ENCODE data around the gene TBC1D21.

TBC1D21 gene, protein sequence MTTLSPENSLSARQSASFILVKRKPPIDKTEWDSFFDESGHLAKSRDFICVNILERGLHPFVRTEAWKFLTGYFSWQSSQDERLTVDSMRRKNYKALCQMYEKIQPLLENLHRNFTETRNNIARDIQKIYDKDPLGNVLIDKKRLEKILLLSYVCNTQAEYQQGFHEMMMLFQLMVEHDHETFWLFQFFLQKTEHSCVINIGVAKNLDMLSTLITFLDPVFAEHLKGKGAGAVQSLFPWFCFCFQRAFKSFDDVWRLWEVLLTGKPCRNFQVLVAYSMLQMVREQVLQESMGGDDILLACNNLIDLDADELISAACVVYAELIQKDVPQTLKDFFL

DNA sequence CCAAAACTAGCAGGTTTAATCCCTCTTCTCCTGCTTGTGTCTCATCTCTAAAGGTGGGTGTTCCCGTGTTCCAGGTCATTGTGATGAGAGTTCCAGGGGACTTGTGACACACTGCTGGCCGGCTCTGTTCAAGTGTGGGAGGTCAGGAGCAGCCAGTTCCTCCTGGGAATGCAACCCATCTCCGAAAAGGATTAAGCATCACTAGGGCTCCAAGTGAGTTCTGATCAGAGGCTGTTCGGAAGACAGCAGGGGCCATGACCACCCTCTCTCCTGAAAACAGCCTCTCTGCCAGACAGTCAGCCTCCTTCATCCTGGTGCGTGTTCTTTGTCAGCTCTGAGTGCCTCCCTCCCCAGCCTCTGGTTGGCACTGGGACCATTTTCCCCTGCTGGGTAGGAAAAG is at the start of gene TBC1D21:
TSS of gene TBC1D21 (plus strand) at position 109 of the 400 bp plus-strand sequence. CDS start at position 255, 146 bp downstream.
- no peak within 1 kb of the TSS for H3K4me3 ChIP-seq (ENCODE audit: low read depth, low read length)

DNA sequence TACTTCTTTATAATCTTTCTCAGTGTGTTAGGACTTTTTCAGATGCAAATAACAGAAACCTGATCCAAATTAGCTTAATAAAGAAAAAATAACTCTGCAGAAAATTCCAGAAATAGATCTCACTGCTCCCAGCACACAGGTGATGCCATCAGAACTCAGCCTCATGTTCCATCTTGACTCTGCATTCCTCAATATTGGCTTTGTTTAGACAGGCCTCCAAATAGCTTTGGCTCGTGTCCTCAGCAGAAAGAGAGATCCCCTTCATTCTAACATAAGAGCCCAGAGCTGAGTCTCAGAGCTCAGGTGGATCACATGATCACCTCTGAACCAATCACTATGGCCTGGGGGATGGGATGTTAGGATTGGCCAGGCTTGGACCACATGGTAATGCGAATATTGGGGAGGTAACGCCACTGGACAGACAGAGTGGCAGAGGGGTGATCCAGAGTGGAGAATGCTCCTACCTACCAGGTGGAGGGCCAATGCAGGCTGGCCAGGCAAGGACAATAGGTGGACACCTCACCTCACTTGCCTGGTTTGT is 46.6 kb upstream of the TBC1D21 start:
- no peak overlapping the region for H3K4me3 ChIP-seq (ENCODE audit: low read depth, low read length)

DNA sequence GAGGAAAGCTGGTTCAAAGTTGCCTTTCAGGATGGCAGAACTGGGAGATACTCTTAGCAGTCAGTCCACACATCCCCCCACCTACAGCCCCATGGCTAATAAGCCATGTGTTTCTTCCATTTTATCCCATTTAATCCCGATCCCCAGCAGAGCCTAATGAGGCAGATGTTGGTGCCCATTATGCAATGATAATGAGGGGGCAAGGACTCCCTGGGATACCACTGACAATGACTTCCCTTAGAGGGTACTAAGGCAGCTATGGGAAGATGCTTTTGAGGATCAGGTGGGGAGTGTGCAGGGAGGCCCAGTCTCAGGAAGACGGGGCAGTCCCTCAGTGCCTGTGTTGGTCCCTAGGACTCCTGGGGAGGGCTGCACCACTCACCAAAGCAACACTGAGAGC is 43.8 kb upstream of the TBC1D21 start:
- no peak overlapping the region for H3K4me3 ChIP-seq (ENCODE audit: low read depth, low read length)

DNA sequence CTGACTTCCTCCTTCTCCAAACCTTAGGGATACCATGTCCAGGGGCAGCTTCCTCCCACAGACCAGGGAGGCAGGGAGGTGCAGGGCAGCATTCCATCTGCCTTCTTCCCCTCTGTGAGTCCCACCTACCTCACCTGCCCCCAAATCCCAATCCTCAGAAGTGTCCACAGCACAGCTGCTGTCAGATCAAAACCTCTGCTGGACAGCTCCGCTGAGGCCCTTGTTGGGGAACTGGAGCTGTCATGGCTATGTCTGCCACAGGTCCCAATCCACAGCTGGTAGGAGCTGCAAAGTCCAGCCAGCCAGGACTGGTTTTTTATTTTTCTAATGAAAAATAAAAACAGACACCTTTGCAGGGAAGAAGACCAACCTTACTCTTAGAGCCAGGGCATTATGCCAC is 40.7 kb upstream of the TBC1D21 start:
- H3K4me3 ChIP-seq (ENCODE audit: low read depth, low read length), result no peak overlapping the region

DNA sequence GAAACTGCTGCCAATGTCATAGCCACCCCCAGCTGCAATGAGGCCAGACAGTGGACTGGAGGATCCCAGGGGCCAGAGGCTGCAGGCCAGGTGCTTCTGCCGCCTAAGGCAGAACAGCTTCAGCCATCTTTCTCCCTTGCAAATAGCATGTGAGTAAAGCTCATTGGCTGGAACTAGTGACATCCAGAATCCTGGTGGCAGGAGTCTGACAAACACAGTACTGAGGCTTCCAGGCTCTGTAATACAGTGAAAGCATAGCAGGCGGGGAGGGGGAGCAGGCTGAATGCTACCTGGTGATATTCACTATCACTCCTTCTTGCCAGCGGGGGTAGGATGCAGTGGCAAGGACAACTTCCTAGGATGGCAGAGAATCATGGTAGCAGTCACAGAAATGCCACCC is 36.5 kb upstream of the TBC1D21 start:
- no peak overlapping the region for H3K4me3 ChIP-seq (ENCODE audit: low read depth, low read length)

DNA sequence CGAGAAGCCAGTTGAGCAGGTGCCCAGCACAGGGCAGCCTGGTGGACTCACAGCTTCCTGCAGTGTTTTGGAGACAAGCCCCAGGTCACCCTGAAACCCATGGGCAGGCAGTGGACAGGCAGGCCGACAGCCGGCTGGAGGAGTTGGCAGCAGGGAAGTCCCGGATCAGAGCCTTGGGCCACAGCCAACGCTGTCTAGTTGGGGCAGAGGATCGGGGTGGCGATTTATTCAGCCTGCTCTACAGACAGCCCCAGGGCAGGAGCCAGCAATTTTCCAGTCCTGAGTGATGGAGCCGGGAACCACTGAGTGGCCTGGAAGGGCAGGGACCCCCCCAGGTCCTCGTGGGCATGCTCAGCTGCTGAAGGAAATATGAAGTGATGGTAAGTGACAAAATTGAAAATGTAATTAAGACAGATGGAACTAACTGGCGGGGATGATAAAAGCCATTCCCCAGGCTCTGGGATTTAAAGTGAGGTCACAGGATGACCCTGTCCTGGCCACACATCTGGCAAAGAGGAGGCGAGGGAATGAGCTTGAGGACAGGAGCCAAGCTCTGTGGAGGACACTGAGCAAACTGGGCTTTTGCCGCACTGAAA is 34.4 kb upstream of the TBC1D21 start:
- no peak overlapping the region for H3K4me3 ChIP-seq (ENCODE audit: low read depth, low read length)

DNA sequence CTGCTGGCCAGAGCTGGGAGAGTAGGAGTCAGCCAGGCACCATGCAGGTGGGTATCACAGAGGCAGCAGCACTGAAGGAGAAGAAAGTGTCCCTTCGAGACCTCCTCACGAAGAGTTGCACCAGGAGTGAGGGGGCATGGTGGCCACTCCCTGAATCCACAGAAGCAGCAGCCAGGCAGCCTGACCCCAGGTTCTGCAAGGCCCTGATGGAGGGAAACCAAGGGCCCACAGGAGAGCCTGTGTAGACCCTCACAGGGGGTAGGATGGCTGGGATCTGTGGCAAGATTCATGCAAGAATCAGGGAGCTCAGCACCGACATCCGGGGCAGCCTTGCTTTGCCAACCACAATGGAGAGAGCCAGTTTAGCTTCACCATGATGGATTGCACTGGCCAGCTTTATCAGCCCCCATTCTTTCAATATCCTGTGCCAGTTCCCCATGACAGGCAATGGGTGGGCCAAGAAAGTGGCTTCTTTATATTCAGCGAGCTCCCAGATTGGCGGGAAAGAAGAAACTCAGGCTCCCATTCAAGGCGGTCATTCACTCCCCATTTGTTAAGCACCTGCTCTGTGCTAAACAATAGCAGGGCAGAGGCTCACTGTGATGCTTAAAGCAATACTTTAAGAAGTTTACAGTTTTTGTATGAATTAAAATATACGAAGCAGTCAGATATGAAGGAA is 33.5 kb upstream of the TBC1D21 start:
- H3K4me3 ChIP-seq (ENCODE audit: low read depth, low read length), result no peak overlapping the region

DNA sequence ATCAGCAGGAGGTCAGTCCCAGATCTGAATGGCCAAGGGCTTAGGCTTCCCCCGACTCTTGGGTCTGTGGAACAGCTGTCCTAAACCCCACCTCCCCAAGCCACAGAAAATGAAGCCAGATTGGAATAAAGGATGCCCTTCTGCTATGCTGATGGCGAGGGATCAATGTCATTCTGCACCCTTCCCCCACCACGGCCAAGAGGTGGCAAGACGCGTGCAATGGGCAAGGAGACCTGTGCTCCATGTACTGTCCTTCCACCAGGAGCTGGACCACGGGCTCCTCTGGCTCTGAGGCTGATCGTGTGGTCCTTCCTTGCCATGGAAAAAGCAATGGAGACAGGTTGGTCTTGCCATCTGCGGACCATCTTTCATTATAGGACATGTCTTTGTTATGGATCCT is 32.6 kb upstream of the TBC1D21 start:
- no peak overlapping the region for H3K4me3 ChIP-seq (ENCODE audit: low read depth, low read length)

DNA sequence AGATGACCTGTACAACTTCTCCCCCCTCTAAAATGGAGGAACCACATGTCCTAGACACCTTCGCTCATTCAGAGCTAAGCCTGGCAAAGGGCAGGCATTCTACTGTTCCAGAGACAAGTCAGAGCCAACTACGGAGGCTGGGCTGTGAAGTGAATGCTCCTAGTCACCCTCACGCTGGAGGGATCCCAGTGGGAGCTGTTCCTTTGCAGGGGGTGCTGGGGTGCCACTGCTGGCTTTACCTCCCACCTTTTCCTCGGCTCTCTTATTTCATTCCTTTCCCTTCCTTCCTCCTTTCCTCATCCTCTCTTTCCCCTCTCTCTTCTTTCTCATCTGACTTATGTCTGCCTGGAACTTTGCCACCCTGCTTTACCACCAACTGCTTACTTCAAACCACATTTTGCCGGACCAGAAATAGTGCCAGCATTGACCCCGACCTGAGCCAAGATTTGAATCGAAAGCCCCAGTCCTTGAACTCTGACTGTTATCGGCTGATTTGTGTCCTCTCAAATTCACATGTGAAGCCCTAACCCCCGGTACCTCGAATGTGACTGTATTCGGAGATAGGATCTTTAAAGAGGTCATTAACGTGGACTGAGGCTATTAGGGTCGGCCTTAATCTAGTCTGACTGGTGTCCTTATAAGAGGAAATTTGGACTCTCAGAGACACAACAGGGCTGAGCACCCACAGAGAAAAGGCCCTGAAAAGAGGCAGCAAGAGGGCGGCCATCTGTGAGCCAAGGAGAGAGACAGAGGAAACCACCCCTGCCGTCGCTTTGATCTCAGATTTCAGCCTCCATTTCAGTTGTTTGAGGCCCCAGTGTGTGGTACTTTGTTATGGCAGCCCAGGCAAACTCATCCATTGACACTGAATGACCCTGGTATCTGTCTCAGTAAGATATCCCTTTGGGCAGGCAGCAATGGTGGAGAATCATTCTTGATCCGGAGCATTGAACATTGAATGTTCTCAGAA is 31.3 kb upstream of the TBC1D21 start:
- no peak overlapping the region for H3K4me3 ChIP-seq (ENCODE audit: low read depth, low read length)

DNA sequence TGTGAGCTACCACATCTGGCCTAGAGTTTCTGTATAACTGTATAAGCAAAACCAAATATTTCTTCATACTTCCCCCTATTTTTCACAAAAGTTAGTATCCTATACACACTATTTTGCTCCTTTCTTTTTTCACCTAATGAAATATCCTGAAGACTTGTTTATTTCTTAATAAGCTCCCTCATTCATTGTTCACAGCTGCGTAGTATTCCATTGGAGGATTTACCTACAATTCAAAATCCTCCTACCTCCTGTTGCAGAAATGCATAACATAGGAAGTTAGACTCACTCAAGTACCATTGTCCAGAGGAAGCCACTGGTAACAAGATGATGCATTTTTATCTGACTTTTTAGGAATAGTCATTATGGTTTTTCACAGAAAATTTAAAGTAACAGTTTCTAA is 29.6 kb upstream of the TBC1D21 start:
- H3K4me3 ChIP-seq (ENCODE audit: low read depth, low read length), result no peak overlapping the region

DNA sequence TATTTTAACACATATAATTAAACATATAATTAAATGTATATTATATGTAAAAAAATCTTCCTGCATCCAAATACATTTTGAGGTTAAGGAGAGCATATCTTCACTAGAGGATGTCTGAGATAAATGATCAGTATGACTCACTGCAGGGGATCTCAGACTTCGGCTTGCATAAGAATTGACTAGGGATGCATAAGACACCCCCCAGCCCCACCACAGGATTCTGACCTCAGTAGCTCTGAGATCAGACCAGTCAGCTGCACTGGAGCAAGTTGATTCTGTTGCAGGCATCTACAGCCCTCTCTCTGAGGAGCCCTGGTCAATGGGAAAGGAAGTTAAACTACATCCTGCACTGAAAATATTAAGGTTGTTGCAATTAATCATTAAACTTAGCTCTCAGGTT is 29.0 kb upstream of the TBC1D21 start:
- H3K4me3 ChIP-seq (ENCODE audit: low read depth, low read length), result no peak overlapping the region

DNA sequence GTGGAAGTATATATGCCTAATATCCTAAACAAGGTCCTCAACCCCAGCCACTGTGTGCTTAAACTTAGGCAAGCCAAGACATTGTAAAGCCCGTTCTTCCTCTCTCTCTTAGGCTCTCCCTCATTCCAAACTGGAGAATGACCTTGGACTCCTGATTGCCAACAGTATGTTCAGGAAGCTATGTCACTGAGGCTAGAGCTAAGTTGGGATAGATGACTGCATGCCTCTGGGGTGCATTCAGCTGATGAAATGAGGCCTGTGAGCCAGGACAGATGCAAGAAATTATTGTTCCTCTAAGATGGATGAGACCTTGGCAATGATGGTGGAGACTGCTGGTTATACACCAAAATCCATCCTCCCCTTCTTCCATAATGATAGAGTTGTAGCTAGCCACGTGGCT is 27.9 kb upstream of the TBC1D21 start:
- no peak overlapping the region for H3K4me3 ChIP-seq (ENCODE audit: low read depth, low read length)

DNA sequence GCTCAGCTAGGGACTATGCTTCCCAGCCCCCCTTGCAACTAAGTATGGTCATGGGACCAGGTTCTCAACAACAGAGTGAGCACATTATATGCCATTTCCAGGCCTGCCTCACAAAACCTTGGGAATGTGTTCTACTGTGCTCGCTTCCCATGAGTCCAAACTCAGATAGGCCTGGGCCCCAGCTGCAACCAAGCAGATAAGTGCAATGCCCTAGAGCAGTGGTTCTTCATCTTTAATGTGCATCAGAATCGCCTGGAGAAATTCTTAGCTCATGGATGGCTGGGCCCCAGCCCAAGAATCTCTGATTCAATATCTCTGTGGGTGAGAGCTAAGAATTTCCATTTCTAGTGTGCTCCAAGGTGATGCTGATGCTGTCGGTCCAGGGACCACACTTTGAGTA is 27.5 kb upstream of the TBC1D21 start:
- no peak overlapping the region for H3K4me3 ChIP-seq (ENCODE audit: low read depth, low read length)

DNA sequence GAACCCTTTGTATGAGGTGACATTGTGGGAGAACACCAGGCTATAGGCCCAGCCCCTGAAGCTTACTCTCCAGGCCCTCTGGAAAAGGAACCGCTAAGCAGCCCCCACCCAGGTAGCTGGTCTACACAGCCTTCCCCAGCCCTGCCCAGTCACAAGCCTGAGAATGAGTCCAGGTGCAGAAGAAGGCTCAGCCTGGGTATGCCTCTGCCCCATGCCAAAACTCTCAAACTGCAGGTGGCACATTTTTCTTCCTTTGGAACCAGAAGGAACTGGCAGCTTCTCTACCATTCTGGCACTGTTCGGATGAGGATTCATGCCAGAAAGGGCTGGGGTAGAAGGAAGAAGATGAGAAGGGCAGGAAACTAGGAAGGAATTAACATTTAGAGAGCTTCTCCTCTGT is 23.7 kb upstream of the TBC1D21 start:
- no peak overlapping the region for H3K4me3 ChIP-seq (ENCODE audit: low read depth, low read length)

DNA sequence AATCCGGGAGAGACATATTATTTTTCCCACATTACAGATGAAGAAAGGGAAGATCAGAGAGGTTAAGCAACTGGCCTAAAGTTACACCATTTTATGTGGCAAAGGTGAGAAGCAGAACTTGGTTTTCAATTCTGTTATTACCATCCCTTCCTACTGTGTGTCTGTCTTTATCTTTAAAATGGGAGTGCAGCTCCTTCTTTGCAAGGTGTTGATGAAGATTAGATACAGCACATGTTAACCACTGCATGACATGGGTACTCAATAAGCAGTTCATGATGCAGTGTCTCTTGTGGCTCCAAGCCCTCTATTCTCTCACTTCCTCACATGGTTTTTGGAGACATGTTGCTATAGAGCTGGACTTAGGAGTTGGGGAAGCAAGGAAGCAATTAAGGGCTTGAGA is 23.1 kb upstream of the TBC1D21 start:
- no peak overlapping the region for H3K4me3 ChIP-seq (ENCODE audit: low read depth, low read length)

DNA sequence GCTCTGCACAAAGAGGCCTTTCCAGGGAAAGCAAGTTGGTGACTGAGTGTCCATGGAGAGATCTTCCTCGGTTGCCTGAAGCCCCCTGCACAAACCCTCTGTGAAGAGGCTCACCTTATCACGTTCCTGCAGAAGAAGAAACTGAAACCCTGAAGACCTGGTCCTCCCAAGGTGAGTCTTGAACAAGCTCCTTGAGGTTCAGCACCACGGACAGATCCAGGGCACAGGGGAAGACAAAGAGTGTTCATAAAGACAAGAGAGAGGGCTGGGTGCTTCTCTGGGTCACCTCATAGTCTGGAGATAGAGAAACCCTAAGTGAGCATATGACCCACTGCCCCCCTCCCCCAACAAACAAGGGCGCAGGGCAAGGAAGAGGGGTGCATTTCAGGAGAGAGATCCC is 21.7 kb upstream of the TBC1D21 start:
- H3K4me3 ChIP-seq (ENCODE audit: low read depth, low read length), result no peak overlapping the region

DNA sequence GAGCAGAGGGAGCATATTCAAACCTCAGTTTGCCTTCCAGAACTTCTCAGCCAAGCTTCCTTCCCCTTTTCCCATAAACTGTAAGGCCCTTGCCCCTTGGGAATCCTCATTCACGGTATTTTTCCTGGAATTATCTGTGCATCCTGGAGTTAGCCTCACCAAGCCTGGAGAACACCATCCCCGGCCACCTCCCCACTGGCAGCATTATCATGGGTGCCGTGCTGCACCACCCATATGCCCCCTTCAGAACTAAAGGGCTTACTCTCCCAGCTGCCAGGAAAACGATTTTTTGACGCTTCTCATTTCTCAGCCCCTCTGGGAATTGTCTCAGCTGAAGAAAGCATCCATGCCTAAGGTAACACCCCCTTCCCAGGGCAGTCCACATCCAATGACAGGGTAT is 20.9 kb upstream of the TBC1D21 start:
- H3K4me3 ChIP-seq (ENCODE audit: low read depth, low read length), result no peak overlapping the region

DNA sequence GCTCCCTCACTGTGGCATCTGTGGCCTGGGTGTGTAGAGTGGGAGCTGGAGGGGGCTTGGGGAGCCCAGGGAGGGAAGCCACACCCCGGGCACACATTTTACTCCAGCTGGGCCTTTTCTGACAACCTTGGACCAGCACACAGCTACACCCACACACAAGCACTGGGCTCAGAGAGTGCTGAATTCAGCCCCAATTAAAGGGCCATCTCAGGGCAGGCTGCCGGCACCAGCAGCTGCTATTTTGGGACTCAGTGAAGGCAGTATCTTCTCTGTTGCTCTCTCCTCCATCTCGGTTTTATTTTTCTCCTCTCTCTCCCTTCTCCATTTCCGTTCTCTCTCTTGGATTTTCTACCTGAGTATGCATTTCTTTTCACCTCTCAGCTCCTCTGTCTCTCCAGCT is 19.1 kb upstream of the TBC1D21 start:
- no peak overlapping the region for H3K4me3 ChIP-seq (ENCODE audit: low read depth, low read length)

DNA sequence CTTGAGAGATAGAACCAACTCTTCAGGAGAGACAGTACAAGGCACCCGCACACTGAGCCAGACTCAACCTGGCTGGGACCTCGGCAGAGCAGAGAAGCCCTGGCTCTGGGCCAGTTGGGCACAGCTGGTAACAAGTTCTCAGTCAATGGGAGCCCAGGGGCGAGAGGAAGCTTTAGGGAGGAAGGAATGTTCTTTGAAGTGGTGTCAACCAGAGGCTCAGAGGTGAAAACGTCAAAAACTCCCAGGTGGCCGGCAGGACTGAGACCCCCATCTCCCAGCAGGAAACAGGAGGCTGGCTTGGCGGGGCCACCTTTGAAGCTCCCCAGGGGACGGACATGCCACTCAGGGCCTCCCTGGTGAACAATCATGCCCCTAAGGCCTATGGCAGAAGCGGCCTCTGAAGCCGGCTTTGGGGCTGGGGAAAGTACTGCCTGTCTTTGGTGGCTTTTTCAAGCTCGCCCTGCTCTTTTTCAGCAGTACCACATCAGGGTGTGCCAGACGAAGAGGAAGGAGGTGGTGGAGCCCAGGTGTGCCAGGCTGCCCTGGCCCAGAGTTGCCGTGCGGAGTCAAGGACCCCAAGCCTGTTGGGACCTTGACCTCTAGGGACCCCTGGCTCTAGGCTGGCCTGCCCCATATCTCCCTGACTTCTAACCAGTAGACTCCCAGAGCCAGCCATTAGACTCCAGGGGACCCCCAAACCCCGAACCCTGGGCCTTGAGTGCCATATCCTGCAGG is 16.7 kb upstream of the TBC1D21 start:
- H3K4me3 ChIP-seq (ENCODE audit: low read depth, low read length), result no peak overlapping the region
